Posterior vena cava (tissue), 2 donors: ENCODE data around the gene SERPINA9. TPM values are rescaled to one million over a fixed set of nuclear protein-coding genes. Genes with fewer than 3 reads are reported as not detected.

Experiments used
- DNase-seq: peaks from one replicate; pipeline ENCODE4 v3.0.0-alpha.2; 2020; ENCODE audit warnings: low spot score
- intact Hi-C, 2 donors: fragments of 100-400 bp; cut with DNase I; formaldehyde crosslinking; loops; one replicate each; pipeline versions ENCODE4 v1.14.1 to v1.14.2; 2022 to 2023
- total RNA-seq, 2 donors: library from RNA; stranded (reverse); fragmentation: NEBNext Ultra II Directional; extraction: Animal tissue kit (Norgen Biotek cat#: 25700); gene quantifications; one replicate each; pipeline ENCODE4 v1.2.1, GENCODE V29; 2021
- donor health status: DM: yes; HTN: yes; CAD: no.
- donor health status: DM: yes; HTN: yes; CAD: no.

Gene SERPINA9
- total RNA-seq, 2 donors from 2014 or later: not detected

GRCh38 chr14:94467728-94468520 is 8.1 kb downstream of the SERPINA9 start:
- intact Hi-C loops: no loop called here
- DNase-seq: no peak

DNA sequence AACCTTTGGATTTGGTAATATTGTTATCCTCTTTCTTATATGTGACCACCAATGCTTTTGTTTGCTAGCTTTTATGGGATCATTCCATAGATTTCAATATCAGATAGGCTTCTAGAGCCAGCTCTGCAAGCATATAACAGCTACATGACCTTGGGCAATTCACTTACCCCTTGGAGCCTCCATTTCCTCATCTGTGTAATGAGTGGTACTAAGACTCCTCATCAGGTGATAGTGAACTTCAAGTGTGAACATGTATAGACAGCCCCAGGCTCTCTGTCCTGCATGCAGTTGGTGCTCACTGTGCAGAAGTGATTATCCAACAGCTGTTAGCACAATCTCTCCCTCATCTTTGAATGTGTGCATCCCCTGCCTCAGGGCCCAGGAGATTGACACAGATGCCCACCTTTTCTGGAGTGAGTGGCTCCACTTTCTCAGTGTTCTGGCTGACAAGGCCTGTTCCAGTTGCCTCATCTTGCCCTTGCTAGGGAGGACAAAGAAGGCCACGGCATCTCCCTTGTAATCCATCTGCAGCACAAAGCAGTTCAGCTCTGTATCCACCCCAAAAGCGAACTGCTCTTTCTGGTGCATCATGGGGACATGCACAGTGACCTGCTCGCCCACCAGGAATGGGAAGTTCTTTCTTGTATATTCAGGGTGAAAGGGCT is 9.2 kb downstream of the SERPINA9 start:
- intact Hi-C loops: no loop called here
- DNase-seq: no peak

DNA sequence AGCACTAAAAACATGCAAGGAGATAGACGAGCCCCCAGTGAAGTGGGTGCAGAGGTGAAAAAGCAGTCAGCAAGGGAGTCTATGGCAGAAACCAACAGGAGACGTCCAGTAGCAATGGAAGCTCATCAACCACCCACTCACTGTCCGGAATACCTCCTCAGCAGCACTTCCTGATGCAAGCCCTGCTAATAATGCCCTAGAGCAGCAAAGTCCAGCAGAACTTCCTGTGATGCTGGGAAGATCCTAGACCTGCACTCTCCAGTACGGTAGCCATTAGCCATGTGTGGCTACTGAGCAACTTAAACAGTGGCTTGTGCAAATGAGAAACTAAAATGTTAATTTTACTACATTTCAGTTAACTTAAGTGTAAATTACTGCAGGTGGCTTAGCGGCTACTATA is 11.0 kb downstream of the SERPINA9 start:
- DNase-seq: no peak
- intact Hi-C loops: no loop called here

- intact Hi-C loops: no loop called here
- no peak for DNase-seq
Measured at GRCh38 chr14:94464290-94464689, 11.7 kb downstream of the SERPINA9 start.

DNA sequence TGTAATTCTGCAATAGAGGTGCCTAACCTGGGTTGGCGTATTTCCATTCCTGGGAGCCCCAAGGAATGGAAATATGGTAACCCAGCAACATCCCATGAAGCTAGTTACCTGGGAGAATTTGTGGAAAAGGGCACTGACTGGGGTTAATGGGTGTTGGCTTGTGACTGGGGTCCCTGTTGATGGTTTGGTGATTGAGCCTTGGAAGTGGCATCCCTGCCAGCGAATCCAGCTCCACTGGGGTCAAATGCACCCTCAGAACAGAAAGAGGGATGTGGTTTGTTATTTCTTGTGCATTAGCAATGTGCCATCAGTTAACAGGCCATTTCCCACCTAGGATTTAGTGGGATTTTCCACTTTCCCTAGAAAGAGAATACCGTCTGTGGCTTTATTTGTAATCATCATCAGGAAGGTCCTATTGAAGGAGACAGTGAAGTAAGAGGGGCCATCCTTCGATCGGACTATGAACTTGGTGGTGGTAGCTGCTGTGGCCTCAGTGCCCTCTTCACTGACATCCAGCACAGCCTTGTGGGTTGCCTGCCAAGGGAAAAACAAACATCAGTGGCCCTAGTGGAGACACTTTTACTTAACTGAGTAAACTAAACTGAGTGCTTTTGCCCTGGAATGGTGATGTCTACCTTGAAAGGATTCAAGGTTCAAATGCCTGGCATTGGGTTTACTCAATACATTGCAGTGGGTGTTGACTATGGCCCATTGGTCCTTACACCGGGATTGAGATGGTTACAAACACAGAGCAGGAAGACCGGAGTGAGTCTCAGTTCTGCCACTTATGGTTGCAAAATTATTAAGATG is 13.0 kb downstream of the SERPINA9 start:
- DNase-seq: no peak
- intact Hi-C loops: no loop called here

DNA sequence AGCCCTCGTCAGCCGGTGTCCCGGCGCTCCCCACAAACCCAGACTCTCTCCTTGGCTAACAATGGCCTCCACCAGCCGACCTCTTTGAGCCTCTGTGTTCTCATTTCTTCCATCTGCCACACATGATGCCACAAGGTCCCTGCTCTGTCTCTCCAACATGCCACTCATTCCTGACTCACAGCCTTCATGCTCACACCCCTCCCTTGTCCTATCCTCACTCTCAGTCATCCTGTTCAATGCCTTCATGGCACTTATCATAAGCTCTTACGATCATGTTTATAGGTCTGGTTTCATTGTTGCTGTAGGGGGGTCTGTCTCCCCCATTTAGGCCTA is 13.8 kb downstream of the SERPINA9 start:
- intact Hi-C loops: no loop called here
- DNase-seq: no peak

GRCh38 chr14:94461526-94462218 is 14.3 kb downstream of the SERPINA9 start:
- intact Hi-C loops: no loop called here
- DNase-seq: no peak

- DNase-seq: no peak
- intact Hi-C loops: no loop called here
Measured at GRCh38 chr14:94460631-94461416, 15.2 kb downstream of the SERPINA9 start.

GRCh38 chr14:94458558-94459205 is 17.3 kb downstream of the SERPINA9 start:
- intact Hi-C loops: no loop called here
- DNase-seq: no peak

- DNase-seq: no peak
- intact Hi-C loops: no loop called here
Measured at GRCh38 chr14:94458096-94458495, 17.9 kb downstream of the SERPINA9 start.

DNA sequence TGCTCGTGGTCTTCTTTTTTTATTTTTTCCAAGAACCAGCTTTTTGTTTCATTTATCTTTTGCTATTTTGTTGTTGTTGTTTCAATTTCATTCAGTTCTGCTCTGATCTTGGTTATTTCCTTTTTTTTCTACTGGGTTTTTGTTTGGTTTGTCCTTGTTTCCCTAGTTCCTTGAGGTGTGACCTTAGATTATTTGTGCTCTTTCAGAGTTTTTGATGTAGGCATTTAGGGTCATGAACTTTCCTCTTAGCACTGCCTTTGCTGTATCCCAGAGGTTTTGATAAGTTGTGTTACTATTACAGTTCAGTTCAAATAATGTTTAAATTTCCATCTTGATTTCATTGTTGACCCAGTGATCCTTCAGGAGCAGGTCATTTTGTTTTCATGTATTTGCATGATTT is 20.1 kb downstream of the SERPINA9 start:
- no peak for DNase-seq
- intact Hi-C loops: no loop called here

DNA sequence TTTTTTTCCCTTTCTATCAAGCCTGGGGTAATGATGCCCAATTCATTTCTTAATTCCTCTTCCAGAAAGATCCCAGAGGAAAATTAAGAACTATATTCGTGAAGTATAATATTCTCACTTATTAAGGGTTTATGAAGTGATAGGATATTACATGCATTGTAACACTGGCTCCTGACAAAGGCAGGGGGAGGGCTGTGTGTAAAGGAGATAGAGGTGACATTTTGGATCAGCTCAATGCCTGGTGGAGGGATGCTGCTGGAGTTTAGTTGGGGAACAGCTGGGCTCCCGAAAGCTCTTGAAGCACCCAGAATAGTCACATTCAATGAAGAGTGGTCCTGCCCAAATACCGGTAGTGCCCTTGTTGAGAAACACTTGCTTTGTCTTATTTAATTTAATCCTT is 24.2 kb downstream of the SERPINA9 start:
- intact Hi-C loops: no loop called here
- DNase-seq: no peak

- intact Hi-C loops: no loop called here
- no peak for DNase-seq
Measured at GRCh38 chr14:94451091-94451771, 24.8 kb downstream of the SERPINA9 start.

DNA sequence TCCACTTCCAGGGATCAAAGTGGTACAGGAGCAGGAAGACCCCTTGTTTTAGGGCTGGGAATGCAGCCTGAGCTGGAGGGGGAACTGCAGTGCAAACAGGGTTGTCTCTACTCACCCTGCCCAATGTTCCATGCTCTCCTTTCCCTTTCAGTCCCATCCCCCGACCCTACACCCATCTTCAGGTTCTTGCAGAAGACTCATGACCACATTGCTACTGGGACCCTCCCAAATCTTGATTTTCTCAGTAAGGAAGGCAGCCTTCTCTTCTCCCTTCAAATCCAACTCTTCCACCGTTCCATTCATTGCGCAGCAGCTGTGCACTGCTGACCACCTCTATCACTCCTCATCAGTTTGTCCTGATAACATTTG is 25.3 kb downstream of the SERPINA9 start:
- DNase-seq: no peak
- intact Hi-C loops: no loop called here

- no peak for DNase-seq
- intact Hi-C loops: no loop called here
Measured at GRCh38 chr14:94449930-94450329, 26.1 kb downstream of the SERPINA9 start.

- no peak for DNase-seq
Measured at GRCh38 chr14:94448071-94448808, 27.8 kb downstream of the SERPINA9 start.

DNA sequence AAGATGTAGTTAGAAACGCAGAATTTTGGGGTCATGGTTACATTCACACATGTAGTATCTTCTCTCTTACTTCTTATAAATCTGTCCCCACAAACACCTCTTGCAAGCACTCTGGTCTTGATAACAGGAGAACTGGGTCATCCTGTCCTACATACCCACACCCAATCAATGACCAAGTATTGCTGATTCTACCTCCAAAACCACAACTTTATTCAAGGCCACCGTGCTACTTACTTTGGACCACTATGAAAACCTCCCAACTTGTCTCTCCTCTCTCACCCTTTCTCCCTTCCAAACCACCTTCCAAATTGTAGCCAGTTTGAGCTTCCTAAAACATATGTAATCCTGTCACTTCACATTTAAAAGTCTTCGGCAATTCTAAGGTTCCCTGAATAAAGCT is 28.8 kb downstream of the SERPINA9 start:
- no peak for DNase-seq
- intact Hi-C loops: no loop called here

More at GRCh38 chr14:94448071-94448808, 27.8 kb downstream of the SERPINA9 start:
- intact Hi-C loops: no loop called here
